Cortex of kidney (tissue), 1 donor: ENCODE results near the gene MGLL.
"Not testable (repeated sequence)": the region's sequence is repeated elsewhere in the genome, so short reads cannot be mapped to it uniquely, and the experiment has no call there.

Experiments used
- DNase-seq: peaks from one replicate; lab custom pipeline; 2025; lab: John Stamatoyannopoulos, UW

MGLL gene

DNA sequence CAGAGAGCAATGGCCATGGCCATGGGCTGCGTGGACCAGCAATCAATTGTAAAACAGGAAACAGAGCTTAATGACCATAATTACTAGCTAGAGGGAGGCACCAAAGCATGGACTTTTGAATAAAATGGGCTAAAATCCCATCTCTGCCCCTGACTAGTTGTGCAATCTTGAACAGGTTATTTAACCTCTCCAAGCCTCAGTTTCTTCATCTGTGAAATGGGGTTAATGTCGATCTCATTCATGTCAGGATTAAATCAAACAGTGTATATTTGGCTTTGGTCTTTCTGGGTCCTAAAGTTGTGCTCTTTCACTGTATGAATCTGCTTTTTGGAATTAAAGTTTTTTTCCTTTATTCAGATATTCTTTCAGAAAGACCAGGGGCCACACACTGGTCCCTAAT lies 113.5 kb downstream of the MGLL start:
- DNase-seq = no peak

DNA sequence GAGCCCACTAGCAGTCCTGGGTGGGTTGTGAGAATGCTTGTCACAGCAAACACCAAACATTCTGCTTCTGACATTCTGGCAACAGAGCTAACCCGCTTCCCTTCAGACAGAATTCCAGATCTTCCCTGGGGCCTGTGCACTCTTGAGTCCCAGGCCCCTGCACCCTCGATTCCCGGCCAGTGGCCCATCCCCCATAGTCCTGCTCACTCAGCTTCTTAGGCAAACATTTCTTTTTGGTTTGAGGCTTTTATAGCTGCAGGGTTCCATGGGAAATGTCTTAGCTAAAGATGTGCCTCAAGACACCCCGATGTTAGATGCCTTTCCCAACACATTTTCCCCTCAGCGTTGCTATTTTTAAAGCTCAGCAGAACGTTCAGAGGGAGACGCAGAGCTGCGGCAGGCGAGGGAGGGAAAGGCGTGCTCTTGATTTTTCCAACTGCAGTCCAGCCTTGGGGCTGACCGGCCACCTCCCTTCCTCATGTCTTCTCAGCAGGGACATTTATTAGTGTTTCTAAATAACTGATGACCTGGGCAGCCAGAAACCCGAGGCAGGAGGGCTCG lies 114.4 kb downstream of the MGLL start:
- DNase-seq = no peak

DNA sequence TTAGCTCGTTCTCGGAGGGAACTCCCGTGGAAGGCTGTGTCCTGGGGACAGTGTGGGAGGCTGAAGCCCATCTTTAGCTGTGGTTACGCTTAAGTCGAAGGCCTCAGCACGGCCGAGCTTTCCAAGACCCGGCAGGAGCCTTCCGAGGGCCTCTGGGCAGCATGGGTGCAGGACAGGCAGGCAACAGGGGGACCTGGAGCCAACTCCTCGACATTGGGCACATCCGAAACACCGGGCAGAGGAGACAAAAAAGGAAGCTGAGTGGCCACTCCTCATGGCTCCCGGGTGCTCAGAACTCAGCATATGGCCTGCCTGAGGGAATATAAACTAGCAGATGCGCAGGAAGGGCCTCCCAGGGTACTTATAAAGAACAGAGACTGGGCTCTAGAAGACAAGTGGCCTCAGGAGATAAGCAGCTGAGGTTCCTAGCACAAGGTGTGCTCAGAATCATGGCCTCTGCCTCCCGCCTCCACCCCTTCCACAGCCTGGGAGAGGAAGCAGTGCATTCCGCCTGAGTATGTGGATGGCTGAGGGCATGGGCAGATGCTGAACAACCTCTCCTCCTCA lies 115.4 kb downstream of the MGLL start:
- DNase-seq = no peak

DNA sequence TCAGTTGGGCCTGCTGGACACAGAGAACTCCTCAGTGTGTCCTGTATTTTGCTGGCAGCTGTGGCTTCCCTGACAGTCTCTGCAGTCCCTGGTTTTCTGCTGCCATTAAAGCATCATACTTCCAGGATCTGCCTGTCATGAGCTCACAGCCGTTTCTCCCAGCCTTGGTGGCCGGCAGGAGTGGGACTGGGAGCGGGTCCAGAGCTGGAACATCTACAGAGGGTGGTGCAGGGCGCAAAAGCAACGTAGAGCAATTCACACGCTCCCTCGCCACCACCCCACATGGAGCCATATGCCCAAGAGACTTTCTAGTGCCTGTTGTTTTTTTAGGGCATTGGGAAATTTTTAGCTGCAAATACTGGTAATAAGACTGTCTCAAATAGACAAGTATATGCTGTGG lies 116.0 kb downstream of the MGLL start:
- DNase-seq = no peak

DNA sequence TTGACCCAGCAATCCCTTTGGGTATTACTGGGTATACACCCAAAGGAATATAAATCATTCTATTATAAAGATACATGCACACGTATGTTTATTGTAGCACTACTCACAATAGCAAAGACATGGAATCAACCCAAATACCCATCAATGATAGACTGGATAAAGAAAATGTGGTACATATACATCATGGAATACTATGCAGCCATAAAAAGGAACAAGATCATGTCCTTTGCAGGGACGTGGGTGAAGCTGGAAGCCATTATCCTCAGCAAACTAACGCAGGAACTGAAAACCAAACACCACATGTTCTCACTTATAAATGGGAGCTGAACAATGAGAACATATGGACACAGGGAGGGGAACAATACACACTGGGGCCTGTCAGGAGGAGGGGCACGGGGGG lies 117.5 kb downstream of the MGLL start:
- DNase-seq = not testable (repeated sequence)

DNA sequence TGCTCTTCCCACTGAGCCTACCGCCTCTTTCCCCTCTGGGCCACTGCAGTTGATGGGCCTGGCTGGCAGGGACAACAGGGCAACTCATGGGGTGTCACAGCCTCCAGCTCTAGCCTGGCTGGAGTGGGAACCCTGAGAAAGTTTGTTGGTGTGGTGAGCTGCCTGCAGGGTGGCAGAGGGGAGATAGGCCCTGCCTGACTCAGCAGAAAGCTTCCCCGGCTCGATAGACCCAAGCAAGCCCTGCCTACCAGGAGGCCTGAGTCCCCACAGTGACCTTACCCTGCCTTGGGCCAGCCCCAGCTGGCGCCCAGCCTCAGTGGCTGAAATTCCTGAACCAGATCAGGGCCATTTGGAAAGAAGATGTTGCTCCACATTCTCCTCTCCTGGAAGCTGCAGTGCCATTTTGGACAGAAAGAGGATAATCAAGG lies 120.2 kb downstream of the MGLL start:
- no peak for DNase-seq

DNA sequence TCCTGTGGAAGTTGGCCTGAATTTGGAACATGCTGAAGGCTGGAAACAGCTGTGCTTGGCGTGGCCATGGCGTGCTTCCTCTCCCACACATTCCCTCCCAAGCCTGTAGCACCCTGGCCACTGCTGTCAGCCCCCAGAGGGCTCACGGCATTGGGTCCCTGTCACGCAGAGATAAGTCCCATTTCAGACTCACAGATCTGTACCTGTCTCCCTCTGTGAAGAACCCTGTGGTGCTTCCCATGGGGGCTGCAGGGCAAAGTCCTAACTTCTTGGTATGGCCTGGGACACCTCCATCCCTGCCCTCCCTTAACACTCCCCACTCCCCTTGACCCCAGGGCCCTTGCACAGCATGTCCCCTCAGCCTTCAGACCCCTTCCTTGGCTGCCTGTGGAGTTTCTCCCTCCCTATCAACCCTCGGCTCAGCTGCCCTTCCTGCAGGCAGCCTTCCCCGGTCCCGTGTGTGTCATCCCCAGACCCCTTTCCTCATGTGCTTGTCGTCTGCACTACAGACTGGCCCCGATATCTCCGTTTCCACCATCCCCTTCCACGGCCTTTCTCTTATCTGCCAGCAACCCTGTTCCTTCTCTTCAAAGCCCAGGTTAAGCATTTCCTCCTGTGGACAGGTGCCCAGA lies 120.9 kb downstream of the MGLL start:
- DNase-seq = no peak

DNA sequence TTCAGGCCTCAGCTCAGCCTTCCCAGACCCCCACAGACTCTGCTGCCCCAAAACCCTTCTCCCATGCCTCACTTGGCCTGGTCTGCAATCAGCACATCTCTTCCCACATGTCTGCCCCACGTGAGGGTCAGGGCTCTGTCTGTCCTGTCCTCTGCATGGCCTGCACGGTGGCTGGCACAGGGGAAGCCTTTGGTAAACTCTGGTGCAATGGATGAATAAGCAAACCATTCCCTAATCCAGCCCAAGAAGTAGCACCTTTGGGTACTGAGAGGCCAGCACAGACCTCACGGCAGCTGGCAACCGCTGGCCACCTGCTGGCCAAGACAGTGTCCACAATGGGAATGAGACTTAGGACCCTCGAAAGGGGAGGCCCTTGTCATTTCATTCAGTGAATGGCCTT lies 121.9 kb downstream of the MGLL start:
- no peak for DNase-seq

DNA sequence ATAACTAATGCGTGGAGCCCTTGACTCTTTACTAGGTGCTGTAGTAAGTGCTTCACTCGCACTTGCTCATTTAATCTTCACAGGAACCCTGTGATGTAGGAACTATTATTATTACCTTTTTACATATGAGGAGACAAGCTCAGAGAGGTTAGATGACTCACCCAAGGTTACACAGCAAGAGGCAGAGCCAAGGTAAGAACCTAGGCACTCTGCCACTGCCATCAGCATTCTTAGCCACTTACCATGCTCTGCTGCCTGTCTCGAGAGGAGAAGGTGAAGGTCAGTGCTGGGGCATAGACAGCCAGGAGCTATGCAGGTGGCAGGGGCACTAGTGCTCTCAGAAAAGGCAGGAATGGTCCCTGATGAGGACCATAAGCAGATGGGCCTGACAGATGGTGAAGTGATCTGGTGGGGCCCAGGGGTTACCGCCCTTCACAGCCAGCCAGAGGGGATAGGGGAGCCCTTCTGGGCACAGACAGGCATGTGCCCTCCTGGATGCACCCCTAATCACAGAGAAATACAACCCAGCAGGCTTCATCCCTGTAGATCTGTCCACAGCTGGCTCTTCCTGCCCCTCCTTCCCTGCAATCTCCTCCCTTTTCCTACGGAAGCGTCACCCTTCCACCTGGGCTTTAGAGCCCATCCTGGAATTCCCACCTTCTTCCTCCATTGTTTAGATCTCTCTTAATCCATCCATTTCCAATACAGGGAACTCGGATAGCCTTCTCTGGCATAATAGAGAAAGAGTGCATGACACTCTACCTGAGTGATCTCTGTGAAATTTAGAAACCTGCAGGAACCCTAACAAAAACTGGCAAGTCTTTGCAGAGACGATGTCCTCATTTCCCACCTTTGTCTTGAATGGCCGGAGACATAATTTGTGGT lies 122.7 kb downstream of the MGLL start:
- no peak for DNase-seq

DNA sequence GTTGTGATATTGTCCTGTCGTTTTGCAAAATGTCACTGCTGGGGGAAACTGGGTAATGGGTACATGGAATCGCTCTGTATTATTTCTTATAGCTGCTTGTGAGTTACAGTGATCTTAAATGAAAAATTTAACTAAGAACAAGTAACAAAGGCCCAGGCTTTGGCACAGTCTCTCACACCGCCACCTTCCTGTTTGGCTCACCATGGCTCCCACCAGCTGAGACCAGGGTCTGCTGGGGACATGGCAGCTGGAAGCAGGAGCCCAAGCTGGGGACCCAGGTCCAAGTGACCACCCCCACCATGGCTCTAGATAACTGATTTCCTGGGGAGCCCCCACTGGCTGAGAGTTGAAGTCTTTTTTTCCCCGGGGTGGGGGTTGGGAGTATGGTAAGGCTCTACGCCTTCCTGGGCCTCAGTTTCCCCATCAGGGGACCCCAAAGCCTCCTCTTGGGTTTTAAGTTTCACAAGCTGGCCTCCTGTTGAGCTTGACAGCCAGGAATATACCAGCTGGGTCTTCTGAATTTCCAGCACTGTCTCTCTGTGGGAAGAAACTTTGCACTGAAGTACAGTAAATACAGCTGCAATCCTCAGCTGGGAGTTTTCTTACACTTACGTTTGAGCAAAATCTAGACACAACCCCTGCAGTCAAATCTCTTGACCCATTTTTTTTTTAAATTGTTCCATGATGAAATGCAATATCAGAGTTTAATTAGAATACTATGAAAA lies 123.5 kb downstream of the MGLL start:
- DNase-seq = no peak

DNA sequence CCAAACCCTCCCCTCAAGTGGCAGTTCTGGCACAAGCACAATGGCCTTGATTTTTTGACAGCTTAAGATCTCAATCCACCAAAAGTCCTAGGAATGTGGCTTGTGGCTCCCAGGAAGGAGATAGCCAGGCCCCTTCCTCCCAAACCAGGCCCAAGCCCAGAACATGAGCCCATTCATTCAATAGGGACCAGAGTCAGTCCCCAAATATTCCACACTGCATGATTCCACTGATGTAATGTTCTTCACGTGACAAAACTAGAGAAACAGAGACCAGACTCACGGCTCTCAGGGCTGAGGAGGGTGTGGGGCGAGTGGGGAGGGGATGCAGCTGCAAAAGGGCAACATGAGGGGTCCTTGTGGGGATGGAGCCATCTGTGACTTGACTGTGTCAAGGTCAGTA lies 124.0 kb downstream of the MGLL start:
- no peak for DNase-seq

DNA sequence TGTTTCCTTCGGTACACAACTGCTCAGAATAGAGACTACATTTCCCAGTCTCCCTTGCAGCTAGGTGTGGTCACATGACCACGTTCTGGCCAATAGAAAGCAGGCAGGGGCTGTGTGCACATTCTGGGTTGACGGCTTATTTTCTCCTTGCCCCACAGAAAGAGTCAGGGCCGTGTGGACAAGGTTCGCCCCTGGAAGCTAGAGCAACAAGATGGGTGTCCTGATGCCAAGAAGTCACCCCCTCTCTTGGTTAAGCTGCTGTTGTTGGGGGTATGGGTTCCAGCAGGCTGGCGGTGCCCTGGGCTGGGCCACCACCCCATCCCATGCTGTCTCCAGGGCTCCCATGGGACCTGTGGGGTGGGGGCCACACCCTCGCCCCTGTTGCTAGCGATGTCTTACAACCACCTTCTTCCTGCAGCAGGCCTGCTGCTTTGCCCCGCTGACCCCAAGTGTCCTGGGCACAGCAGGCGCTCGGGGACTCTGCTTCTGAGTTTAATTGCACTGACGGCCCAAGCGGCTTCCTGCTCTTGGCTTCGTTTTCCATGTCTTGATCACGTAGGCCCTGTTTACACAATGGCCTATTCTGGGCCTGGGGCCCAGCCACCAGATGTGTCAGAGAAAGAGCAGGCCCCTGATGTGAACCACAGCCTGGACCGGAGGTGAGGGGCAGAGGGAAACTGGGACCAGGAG lies 124.6 kb downstream of the MGLL start:
- DNase-seq = no peak

DNA sequence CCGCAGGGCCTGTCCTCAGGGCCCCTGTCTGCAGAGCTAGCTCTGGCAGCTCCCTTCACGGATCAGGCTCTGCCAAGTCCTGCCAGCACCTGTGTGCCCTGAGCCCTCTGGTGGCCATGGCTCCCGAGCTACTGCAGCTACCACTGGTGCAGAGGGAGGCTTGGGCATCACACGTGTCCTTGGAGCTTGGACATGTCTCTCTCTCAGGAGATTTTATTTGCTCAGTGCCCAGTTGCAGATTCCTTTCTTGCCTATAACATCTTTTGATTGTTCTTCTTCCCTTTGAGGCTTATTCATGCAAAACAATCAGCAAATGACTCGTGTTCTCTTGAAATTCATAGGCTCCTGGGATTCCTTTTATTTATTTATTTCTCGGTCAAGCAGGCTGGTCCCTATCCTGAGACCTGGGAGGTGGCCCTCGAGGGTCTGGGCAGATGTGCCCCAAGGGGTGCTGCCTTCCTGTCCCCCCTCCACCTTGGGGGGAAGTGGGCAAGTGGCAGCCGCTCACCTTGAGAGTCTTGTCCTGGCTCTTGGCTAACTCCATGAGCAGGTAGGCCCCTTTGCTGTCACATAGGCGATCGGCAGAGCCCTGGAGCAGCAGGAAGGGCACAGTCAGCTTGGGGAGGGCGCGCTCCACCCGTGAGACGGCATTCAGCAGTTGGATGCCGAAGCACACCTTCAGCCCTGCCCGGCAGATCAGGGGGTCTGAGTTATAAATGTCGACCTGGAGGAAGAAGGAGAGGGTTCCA lies 127.7 kb downstream of the MGLL start:
- DNase-seq = no peak

DNA sequence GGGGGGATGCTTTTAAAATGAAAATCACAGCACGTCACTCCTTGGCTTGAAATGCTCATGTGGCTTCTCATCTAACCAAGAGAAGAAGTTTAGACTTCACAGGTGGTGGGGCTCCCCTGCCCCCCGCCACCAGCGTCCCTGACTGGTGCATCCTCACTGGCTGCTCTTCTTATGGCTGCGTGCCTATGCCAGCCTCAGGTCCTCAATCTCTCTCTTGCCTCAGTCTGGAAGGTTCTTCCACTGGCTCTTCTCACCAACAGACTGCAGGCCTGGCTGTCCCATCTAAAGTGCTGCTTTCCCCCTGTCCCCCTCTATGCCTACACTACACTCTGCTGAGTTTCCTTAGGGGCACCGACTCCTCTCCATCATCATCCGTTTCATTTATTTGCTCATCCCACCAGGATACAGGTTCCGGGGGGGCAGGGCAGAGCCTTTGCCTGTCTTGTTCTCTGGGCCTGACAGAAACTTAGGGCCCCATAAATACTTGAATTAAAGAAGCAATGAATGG lies 128.9 kb downstream of the MGLL start:
- DNase-seq = no peak

DNA sequence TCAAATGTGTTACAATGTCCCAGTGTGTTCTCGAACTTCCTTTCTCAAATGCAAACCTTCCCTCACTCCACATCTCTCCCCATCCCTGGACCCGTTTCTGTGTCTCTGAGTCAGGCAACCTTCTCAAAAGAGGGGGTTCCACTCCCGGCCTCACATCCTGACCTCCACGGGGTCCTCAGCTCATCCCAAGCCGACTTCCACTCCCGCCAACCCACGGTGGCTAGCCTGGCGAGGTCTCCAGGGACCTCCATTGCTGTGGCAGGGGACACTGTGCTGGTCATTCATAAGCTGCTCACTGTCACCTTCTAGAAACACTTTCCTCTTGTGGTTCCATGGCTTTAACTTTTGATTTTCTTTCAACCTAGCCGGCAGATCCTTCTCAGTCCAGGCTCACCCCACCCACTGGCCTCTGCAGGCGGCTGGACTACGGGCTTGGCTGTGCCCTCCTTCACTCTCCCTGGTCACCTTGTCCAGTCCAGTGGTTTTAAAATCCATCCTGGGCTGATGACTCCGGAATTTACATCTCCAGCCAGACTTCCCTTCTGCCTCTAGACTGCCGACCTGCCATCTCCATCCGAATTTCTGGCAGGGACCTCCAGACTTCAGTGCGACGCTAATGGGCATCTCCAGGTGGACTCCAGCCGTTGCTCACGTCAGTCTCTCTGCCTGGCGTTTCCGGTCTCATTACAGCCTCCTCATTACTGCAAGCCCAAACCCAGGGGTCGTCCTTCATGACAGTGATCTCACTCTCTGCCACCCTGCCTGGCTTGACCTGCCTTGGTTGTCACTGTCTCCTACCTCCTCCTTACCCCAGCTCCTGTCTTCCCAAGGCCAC lies 129.6 kb downstream of the MGLL start:
- DNase-seq = no peak

DNA sequence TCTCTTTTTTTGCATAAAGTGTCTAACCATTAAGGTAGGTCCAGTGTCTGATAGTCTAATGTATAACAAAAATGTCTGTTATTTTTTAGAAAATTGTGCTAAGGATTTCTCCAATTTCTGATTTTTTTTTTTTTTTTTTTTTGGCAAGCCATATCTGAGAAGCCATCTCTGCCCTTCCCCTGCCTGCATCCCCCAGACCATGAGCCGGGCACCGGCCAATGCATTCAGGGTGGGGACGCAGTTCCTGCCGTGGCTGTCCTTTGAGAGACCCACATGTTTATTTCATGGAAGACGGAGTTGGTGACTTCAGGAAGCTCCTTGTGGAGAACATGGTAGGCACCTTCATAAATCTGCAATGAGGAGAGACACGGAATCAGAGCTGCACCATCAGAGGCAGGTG lies 130.3 kb downstream of the MGLL start:
- DNase-seq = no peak

DNA sequence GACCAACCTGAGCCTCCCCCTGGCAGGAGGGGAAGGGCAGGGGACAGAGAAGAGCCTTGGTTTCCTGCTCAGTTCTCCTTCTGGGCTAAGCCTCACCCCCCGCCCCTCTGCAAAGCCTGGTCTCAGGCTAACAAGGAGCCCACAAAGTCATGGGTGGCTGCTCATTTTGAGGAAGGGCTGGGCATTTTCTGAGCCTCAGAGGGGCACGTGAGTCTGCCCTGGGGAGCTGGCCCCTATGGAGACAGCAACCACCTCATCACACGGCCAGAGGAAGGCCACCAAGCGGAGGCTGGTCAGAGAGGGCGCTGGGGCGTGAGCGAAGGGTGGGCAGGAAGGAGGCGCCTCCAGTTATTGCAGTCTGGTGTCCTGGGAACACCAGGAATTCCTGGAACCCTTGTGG lies 130.8 kb downstream of the MGLL start:
- DNase-seq = no peak

DNA sequence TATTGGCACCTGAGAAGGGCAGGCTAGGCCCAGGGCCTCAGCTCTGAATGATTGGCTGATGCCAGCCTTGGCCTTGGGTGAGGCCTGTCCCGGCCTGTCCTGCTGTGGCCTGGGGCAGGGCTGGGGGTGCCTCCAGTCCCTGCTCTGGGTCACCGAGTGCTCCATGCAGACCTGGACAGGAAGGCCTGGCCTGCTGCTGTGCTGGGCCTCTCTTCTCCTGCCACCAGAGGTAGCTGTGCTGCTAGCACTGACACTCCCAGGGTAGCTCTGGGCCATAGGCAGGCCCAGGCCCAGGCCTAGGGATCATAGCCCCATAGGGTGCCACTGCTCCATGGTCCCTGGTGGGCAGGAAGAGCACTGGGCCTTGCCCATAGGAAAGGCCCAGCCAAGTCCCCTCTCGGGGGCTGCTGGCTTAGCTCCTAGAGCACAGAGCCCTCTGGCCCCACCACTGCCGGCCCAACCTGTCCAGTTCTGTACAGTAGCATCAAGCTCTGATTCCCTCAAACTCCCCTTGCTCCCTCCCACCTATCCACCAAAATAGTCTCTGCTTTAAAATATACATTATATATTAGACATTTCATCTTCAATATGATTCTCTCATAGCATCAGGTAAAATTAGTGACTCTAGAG lies 131.4 kb downstream of the MGLL start:
- no peak for DNase-seq

DNA sequence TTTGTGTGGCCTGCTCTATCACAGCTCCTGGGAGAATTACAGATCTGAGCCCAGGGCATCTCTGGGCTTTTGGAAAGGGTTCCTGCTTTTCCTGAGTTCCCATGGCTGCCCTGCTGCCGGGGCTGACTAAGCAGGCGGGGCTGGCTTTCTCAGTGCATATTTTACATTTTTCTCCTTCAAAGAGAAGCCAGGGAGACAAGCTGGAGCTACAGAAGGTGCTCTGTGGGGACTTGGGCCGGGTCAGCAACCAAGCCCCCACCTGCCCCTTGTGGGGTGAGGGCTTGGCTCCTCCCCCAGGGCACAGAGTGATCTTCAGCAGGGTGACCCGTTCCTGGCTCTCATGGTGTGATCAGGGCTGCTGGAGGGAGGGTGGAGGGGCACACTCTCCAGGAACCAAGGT lies 132.2 kb downstream of the MGLL start:
- no peak for DNase-seq
